GM12801 (cell line): Measurements from ENCODE around the gene NDUFAF7.

ENCODE experiments used
- TF ChIP-seq, protein P1 (sequence below): IDR thresholded peaks from one replicate; pipeline ENCODE4 v1.5.1; 2011; ENCODE audit warnings: control low read depth; ENCODE audit not compliant: insufficient read length; ENCODE audit errors: extremely low read depth

NDUFAF7 gene

DNA sequence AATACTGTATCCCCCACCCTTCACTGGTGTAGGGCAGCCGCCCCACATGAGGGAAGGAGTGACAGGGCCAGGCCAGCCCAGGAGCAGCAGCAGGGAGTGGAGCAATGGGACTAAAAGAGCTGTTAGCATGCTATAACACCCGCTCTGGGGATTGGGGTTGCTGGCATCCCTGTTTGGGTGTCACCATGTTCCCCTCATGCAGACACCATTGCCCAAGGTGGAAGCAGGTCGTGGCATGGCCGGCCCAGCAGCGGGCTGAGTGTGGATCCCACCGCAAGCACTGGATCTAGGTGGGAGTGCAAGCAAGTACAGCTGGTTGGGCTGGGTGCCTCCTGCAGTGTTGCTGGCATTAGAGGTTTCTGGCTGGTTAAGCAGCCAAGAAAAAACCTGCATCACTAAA is 39.7 kb upstream of the NDUFAF7 start:
- TF ChIP-seq, protein P1, sequence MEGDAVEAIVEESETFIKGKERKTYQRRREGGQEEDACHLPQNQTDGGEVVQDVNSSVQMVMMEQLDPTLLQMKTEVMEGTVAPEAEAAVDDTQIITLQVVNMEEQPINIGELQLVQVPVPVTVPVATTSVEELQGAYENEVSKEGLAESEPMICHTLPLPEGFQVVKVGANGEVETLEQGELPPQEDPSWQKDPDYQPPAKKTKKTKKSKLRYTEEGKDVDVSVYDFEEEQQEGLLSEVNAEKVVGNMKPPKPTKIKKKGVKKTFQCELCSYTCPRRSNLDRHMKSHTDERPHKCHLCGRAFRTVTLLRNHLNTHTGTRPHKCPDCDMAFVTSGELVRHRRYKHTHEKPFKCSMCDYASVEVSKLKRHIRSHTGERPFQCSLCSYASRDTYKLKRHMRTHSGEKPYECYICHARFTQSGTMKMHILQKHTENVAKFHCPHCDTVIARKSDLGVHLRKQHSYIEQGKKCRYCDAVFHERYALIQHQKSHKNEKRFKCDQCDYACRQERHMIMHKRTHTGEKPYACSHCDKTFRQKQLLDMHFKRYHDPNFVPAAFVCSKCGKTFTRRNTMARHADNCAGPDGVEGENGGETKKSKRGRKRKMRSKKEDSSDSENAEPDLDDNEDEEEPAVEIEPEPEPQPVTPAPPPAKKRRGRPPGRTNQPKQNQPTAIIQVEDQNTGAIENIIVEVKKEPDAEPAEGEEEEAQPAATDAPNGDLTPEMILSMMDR: no peak

- TF ChIP-seq, protein P1: no peak
Observed at GRCh38 chr2:37192551-37192950, 38.9 kb upstream of the NDUFAF7 start.

- TF ChIP-seq, protein P1: no peak
Observed at GRCh38 chr2:37196320-37197195, 34.9 kb upstream of the NDUFAF7 start, which contains the start of gene CEBPZOS. Gene CEBPZOS (plus strand): TSS chr2:37196496. CDS start chr2:37199705, 3,209 bp downstream.

DNA sequence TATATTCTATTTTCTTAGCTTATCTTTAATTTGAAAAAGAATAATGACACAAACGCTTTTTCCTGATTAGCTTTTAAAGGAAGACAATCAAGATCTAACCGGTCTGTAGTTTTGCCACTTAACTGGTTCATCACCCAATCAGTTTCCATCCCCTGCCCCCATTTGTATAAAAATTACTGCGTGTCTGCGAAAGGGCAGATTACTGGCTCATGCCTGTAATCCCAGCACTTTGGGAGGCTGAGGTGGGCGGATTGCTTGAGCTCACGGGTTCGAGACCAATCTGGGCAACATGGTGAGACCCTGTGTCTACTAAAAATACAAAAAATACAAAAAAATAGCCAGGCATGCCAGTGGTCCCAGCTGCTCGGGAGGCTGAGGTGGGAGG is 32.8 kb upstream of the NDUFAF7 start:
- TF ChIP-seq, protein P1: no peak

DNA sequence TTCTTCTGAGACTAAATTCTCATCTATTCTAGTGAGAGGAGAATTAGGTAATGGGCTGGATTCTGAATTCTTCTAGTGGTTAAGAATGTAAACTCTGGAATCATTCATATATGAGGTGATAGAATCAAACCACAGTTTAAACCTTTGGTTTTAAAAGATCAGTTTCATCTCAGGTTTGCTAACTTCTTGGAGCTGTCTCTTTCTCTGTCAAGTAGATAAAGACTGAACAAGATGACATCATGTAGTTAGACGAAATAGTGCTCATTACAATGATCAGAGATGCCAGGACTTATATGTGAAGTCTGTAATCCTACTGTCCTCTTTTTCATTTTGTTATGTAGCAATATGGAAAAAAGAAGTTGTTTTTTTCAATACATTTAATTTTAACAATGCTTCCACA is 30.2 kb upstream of the NDUFAF7 start:
- TF ChIP-seq, protein P1: no peak

DNA sequence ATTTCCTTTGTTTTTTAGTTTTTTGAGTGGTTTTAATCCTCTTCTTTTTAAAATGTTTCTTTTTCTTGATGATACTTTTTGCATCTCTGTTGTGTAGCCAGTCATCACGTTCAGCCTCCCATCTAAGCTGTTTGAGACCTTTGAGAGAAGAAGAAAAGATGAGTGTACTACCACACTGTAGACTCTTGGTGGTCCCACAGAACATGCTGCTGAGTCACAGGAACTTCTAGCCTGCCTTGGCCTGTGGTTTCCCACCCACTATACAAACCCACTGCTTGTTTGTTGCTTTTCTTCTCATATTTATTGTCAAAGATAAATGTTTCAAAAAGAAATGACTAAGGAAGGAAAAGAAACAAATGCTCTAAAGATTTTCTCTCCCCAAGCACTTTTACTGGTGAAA is 29.7 kb upstream of the NDUFAF7 start:
- TF ChIP-seq, protein P1: no peak

GRCh38 chr2:37203708-37204107 is 27.8 kb upstream of the NDUFAF7 start:
- TF ChIP-seq, protein P1: no peak
